Omental fat pad (tissue), 4 donors: ENCODE measurements around the gene C1orf198. TPM values are rescaled to one million over a fixed set of nuclear protein-coding genes. Genes with fewer than 3 reads are reported as not detected.

Source experiments
- ATAC-seq: fragments of 150-250 bp; one replicate; pipeline ENCODE4 v1.9.1; 2016; ENCODE audit warnings: mild to moderate bottlenecking, moderate library complexity; ENCODE audit not compliant: low FRiP score
- DNase-seq: peaks from one replicate; pipeline ENCODE4 v3.0.0-alpha.2; 2019; ENCODE audit warnings: low spot score
- CTCF ChIP-seq, 3 donors: fragments of 450-650 bp; IDR thresholded peaks; one replicate each; pipeline ENCODE4 v1.5.1; 2016 to 2017; ENCODE audit warnings: antibody characterized with exemption in 3 of 3, mild to moderate bottlenecking in 3 of 3, moderate library complexity in 2 of 3
- total RNA-seq, 4 donors: library from RNA; depleted of rRNA; stranded (reverse); fragments of >200 nt; gene quantifications; one replicate each; pipeline ENCODE4 v1.1.0, GENCODE V29; 2016

The C1orf198 gene
- total RNA-seq, 4 donors from 2014 or later = 32.8 to 98.4 (median 63.2) TPM

DNA sequence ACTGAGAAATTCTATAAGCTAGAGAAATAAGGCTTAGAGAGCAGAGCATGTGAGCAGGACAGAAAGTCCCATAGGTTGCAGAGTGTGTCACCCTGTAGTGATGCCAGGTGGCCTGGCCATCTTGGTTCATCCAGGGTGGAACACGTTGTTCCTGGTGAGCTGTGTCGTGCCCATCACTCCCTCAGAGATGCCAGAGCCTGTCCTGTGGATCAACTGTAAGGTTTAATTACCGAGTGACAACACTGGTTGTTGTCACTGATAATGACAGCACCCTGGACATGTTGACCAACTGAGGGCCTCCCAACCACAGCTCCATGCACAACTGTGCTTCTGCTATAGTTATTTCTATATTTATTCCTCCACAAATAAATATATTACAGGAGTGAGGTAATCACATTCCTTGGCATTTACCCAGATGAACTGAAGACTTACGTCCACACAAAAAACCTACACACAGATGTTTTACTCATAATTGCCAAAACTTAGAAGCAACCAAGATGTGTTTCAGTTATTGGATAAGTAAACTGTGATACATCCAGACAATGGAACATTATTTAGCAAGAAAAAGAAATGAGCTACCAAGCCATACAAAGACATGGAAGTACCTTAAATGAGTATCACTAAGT lies 6.2 kb downstream of the C1orf198 start:
- ATAC-seq (no peak), DNase-seq (no peak)
- no peak for TF ChIP-seq CTCF (IDR thresholded peaks at IDR 0.05)

DNA sequence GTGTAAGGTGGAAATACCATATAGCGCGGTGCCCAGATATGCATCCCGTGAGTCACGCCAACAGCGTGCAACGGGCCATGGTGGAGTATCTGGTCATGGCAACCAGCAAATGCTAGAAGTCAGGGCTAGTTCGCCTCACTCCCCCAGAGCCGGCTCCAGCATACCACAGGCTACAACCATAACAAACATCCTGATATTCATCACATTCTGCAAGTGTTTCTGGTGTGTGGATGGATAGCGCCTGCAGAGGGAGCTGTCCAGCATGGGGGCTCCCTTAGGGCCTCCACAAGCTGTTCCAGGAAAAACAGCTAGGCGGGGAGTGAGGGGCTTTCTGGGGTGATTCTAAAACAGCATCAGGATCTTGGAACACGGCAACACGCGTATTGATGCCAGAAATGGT lies 6.8 kb downstream of the C1orf198 start:
- no peak for TF ChIP-seq CTCF (IDR thresholded peaks at IDR 0.05)
- DNase-seq = no peak
- no peak for ATAC-seq

- TF ChIP-seq CTCF (IDR thresholded peaks at IDR 0.05) = no peak
- ATAC-seq = no peak
- no peak for DNase-seq
Measured at GRCh38 chr1:230860617-230861384, 7.5 kb downstream of the C1orf198 start.

DNA sequence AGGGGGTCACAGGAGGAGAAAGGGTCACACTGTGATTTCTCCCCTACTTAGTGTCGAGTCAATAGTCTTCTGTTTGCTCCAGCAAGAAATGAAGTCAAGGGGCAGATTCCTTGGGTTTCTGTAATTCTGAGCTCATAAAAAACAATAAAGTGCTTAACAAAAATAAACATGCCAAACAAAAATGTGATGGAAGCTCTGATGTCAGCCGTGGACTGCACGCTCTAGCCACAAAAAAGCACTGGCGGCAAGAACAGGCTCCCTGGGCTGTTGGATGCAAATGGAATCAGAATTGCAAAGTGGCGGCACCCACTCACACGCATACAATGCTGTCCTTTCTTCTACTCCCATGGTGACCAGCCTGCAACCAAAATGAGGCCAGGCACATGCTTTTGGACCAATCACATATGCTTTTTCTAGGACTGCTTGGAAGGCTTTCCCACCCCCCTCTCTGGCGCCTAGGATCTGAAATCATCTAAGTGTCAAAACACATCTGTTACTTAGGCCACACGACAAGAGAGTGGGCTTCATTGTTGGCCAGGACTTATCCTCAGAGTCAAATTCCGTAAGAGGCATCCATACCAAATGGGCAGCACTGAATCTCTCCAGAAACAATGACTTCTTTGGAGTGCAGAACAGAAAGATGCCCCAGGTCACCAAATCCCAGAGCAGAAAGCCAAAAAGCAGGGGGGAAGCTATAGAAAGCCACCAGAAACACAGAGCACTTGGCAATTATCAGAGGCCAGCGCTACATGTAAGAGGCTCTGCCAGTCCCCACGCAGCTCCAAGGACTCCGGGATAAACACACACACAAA lies 9.2 kb downstream of the C1orf198 start:
- no peak for ATAC-seq
- TF ChIP-seq CTCF (IDR thresholded peaks at IDR 0.05) = no peak
- DNase-seq = no peak

DNA sequence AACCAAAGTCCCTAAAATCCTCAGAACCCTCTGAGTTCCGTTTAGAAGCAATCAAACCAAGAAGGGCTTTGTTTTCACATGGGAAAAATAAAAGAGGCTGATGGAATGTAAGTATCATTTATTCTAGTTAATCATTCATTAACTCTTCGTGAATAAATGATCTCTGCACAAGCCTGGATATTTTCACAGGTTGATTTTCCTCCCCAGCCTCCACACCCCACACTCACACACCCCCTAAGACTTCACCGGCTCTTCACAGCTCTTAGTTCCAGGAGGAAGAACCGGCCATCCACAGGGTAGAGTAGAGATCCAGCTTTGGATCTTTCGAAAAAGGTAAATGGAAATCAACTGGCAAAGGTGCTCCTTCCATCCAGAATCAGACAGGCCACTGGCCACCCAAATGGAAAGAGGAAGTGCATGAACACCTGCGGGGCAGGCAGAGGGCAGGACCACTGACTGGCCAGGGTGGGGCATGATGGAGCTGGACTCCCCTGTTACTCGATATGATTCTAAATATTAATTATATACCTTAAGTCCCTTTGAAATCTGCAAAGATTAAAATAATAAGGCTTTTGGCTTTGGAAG lies 10.0 kb downstream of the C1orf198 start:
- TF ChIP-seq CTCF (IDR thresholded peaks at IDR 0.05) = no peak
- no peak for ATAC-seq

DNA sequence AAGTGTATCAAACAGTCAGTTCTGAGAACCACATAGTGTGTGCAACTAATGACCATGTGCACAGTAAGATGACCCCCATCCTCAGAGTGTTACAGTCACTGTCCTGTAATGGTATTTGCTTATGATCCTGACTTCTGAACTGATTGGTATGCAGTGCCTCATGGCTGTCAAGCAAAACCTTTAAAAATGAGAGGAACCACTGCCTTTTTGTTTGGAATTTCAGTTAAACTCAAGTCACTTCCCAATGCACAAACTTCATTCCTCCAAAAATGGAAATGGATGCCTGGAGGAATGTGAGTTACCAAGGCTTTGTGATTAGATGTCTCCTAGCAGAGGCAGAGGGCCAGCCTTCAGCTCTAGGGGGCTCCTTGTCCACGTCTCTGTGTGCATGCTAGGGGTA lies 10.5 kb downstream of the C1orf198 start:
- no peak for ATAC-seq
- TF ChIP-seq CTCF (IDR thresholded peaks at IDR 0.05) = no peak
- DNase-seq = no peak

More for the DNA sequence above, 10.0 kb downstream of the C1orf198 start:
- no peak for DNase-seq
